Measurements from ENCODE around the gene PGM1. TPM values are rescaled to one million over a fixed set of nuclear protein-coding genes. Genes with fewer than 3 reads are reported as not detected.
A peak's percentile ranks its signal among the peaks of the same experiment; 100 is the strongest.

The PGM1 gene
- total RNA-seq, 4 donors from 2014 or later: 36.7 to 57.0 (median 50.8) TPM

GRCh38 chr1:63630238-63630637, 37.0 kb downstream of the PGM1 start:
- WGBS, 2 donors: 69 to 74% methylated on average over 4 of the region's 4 CpGs
- peaks cover 0 to 18% (median 0%) of the 10 kb centered on the region in 3 donors for H3K36me3 ChIP-seq
- no peak for DNase-seq (ENCODE audit: low spot score in 2 of 2)
- peaks cover 0 to 19% (median 0%) of the 10 kb centered on the region in 4 donors for H3K4me1 ChIP-seq
- TF ChIP-seq POLR2A (IDR thresholded peaks at IDR 0.05): no peak
- TF ChIP-seq EP300 (IDR thresholded peaks at IDR 0.05): no peak
- no peak for TF ChIP-seq CTCF (IDR thresholded peaks at IDR 0.05)
- H3K27me3 ChIP-seq: no peaks in the 10 kb centered on the region
- H3K27ac ChIP-seq: no peak overlapping the region
- no peaks in the 10 kb centered on the region for H3K9me3 ChIP-seq
- no peak overlapping the region for H3K4me3 ChIP-seq

- no peak for TF ChIP-seq EP300 (IDR thresholded peaks at IDR 0.05)
- TF ChIP-seq POLR2A (IDR thresholded peaks at IDR 0.05): no peak
- no peak for TF ChIP-seq CTCF (IDR thresholded peaks at IDR 0.05)
- no peak overlapping the region for H3K4me3 ChIP-seq
- H3K27me3 ChIP-seq: no peaks in the 10 kb centered on the region
- no peak for DNase-seq (ENCODE audit: low spot score in 2 of 2)
- peaks cover 0 to 18% (median 0%) of the 10 kb centered on the region in 3 donors for H3K36me3 ChIP-seq
- peaks cover 0 to 21% (median 0%) of the 10 kb centered on the region in 4 donors for H3K4me1 ChIP-seq
- H3K27ac ChIP-seq: no peak overlapping the region
- no peaks in the 10 kb centered on the region for H3K9me3 ChIP-seq
- WGBS, 2 donors: 71 to 90% methylated on average over 1 of the region's 1 CpG
These were observed 37.5 kb downstream of the PGM1 start for GRCh38 chr1:63630666-63631065.

- peaks cover 0 to 18% (median 0%) of the 10 kb centered on the region in 3 donors for H3K36me3 ChIP-seq
- TF ChIP-seq POLR2A (IDR thresholded peaks at IDR 0.05) (no peak), EP300 (IDR thresholded peaks at IDR 0.05) (no peak), CTCF (IDR thresholded peaks at IDR 0.05) (no peak)
- peaks cover 0 to 26% (median 3%) of the 10 kb centered on the region in 4 donors for H3K4me1 ChIP-seq
- H3K27ac ChIP-seq: no peak overlapping the region
- H3K9me3 ChIP-seq: no peaks in the 10 kb centered on the region
- WGBS, 2 donors: 85 to 90% methylated on average over 5 of the region's 5 CpGs
- no peak overlapping the region for H3K4me3 ChIP-seq
- no peaks in the 10 kb centered on the region for H3K27me3 ChIP-seq
- no peak for DNase-seq (ENCODE audit: low spot score in 2 of 2)
These were observed 38.9 kb downstream of the PGM1 start for GRCh38 chr1:63632110-63632509.

- no peak overlapping the region for H3K27ac ChIP-seq
- H3K9me3 ChIP-seq: no peaks in the 10 kb centered on the region
- peaks cover 0 to 37% (median 3%) of the 10 kb centered on the region in 4 donors for H3K4me1 ChIP-seq
- H3K27me3 ChIP-seq: no peaks in the 10 kb centered on the region
- no peak for DNase-seq (ENCODE audit: low spot score in 2 of 2)
- no peak for TF ChIP-seq EP300 (IDR thresholded peaks at IDR 0.05)
- no peak for TF ChIP-seq POLR2A (IDR thresholded peaks at IDR 0.05)
- no peak for TF ChIP-seq CTCF (IDR thresholded peaks at IDR 0.05)
- 89 to 94% methylated on average over 4 of the region's 4 CpGs for WGBS, 2 donors
- H3K4me3 ChIP-seq: no peak overlapping the region
- peaks cover 0 to 18% (median 0%) of the 10 kb centered on the region in 3 donors for H3K36me3 ChIP-seq
These were observed 40.1 kb downstream of the PGM1 start for GRCh38 chr1:63633281-63633680.

GRCh38 chr1:63634471-63634870, 41.3 kb downstream of the PGM1 start:
- Histone ChIP-seq H3K27me3 (no peaks in the 10 kb centered on the region), H3K4me1 (peaks cover 0 to 44% (median 3%) of the 10 kb centered on the region in 4 donors), H3K4me3 (no peak overlapping the region), H3K9me3 (no peaks in the 10 kb centered on the region), H3K36me3 (peaks cover 0 to 18% (median 0%) of the 10 kb centered on the region in 3 donors), H3K27ac (peak overlapping the region in 1 of 4 donors; percentile 10)
- no peak for DNase-seq (ENCODE audit: low spot score in 2 of 2)
- 81 to 86% methylated on average over 4 of the region's 4 CpGs for WGBS, 2 donors
- TF ChIP-seq EP300 (IDR thresholded peaks at IDR 0.05): no peak
- no peak for TF ChIP-seq POLR2A (IDR thresholded peaks at IDR 0.05)
- no peak for TF ChIP-seq CTCF (IDR thresholded peaks at IDR 0.05)
